T1000 (cell line): Measurements from ENCODE around the gene NOSIP.

Experiments used
- DNase-seq: peaks from one replicate; lab custom pipeline; 2025; ENCODE audit warnings: mixed read lengths; lab: John Stamatoyannopoulos, UW

Gene NOSIP

DNA sequence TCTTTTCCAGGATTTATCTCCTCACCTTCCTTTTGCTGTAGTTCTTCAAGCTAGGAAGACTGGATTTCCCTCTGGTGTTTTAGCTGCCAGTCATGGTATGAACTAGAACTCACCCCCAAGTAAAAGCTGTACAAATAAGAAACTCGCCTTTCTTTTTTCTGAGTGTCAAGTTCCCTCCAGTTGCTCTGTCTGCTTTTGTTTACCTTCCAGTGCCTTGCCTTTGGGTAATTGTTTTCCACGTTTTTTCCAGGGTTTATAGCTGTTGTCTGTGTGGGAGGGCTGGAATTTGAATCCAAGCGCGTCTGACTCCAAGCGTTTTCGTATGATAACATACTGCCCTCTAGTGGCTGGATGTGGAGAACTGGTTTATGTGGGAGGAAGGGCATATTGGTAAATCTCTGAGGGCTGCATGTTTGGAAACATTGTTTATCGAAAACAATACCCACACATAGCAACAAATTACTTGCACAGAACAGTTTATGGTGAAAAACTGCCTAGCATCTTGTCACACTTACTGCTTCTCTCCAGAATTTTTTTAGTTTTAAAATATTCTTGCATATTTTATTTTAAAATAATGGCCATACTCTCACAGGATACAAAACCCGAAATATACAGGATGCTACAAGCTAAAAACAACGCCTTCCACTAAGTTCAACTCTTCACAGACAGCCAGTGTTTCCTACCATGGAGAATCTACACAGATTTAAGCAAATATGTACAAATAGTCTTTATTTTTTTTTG, 33.4 kb downstream of the NOSIP start:
- DNase-seq: peak; percentile 47

DNA sequence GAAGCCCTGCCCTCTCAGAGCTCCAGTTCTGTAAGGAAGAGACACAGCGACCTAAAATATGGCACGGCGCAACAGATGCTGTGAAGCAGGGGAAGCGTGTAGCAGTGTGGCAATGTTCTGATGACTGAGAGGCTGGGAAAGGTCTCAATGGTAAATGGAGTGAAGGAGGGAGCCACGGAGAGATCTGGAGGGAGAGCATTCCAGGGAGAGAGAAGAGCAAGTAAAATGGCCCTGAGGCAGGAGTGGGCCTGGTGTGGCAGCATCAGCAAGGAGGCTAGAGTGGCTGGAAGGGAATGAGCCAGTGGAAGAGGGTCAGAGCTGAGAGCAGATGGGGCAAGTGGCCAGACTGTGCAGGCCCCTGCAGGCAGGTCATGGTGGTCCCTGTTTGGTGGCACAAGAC, 36.2 kb downstream of the NOSIP start:
- no peak for DNase-seq

DNA sequence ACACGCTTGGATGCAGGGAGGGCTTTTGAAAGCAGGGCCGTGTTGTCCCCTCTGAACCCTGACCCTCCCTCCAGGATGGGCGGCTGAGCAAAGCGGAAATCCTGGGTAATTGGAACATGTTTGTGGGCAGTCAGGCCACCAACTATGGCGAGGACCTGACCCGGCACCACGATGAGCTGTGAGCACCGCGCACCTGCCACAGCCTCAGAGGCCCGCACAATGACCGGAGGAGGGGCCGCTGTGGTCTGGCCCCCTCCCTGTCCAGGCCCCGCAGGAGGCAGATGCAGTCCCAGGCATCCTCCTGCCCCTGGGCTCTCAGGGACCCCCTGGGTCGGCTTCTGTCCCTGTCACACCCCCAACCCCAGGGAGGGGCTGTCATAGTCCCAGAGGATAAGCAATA, 37.3 kb downstream of the NOSIP start:
- DNase-seq: no peak

DNA sequence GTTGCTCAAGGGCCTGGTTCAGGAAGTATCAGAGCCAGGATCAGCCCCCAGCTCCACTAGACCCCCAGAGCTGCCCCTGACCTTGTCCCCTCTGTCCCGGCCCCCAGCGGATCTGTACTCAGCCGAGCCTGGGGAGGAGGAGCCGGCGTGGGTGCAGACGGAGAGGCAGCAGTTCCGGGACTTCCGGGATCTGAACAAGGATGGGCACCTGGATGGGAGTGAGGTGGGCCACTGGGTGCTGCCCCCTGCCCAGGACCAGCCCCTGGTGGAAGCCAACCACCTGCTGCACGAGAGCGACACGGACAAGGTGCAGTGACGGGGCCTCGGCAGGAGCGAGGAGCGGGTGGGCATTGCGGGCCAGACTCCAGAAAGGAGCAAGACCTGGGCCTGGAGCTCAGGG, 37.9 kb downstream of the NOSIP start:
- DNase-seq: no peak

DNA sequence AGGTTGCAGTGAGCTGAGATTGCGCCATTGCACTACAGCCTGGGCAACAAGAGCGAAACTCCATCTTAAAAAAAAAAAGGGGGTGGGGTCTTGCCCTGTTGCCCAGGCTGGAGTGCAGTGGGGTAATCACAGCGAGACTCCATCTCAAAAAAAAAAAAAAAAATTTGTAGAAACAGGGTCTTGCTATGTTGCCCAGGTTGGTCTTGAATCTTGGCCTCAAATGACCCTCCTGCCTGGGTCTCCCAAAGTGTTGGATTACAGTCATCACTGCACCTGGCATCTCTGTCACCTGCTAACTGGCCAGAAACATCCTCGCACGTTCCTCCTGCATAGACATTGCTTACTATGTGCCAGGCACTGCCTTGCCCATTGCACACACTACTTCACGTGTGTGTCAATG, 38.4 kb downstream of the NOSIP start:
- no peak for DNase-seq

DNA sequence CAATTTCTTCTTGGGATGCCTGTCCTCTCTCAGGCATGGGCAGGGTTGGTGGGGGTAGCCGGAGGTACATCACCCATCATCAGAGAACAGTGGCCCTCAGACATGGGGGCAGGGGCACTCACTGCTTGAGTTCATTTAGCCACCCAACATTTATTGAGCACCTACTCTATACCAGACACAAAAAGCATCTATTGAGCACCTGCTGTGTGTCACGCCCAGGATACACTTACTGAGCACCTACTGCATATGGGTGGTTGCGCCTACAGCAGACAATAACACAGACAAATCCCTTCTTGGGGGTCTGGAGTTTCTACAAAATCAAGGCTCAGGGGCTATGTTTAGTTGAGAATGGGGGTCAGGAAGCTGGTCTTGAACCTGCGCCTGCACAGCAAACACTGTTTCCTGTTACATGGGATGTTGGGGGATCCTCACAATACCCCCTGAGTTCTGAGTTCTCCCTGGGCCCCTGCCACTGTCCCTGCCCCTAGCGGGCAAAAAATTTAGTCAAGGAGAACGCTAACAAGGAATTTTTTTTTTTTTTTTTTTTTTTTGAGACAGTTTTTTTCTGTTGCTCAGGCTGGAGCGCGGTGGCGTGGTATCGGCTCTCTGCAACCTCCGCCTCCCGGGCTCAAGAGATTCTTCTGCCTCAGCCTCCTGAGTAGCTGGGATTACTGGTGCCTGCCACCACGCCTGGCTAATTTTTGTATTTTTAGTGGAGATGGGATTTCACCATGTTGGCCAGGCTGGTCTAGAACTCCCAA, 41.0 kb downstream of the NOSIP start:
- DNase-seq: no peak

DNA sequence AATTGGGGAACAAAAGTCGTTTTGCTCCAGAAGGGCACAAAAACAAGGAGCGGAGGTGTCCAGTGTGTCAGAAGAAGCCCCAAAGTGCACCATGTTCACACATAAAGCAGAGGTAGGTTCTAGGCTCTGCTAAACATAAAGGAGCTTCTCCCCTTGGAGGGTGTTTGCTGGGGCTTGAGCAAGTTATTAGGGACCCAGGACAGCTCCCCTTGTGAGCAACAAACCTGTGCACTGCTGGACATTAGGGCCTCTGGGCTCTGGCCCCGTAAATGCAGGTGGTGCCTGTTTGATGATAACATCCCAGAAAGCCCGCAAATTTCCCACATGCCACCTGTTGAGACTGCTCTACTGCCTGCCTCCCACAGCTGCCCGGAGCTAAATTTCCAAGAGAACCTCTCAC, 41.7 kb downstream of the NOSIP start:
- DNase-seq: no peak

DNA sequence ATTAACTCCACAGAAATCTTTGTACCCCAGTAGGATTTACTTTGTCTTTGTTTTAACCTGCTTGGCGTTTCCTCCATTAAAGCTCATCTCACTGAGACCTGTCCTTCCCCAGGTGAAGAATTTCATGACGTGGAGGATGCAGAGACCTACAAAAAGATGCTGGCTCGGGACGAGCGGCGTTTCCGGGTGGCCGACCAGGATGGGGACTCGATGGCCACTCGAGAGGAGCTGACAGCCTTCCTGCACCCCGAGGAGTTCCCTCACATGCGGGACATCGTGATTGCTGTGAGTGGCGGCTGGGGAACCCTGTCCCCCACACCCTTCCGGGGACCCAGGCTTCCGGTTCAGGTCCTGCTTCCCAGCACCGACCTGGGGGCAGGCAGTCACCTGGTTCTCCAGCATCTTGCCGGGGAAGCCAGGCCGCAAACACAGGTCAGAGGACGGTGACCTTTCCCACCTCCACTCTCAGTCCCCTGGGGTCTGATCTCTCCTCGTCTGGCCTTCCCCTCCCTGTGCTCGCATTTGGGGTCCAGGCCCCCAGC, 43.4 kb downstream of the NOSIP start:
- no peak for DNase-seq

DNA sequence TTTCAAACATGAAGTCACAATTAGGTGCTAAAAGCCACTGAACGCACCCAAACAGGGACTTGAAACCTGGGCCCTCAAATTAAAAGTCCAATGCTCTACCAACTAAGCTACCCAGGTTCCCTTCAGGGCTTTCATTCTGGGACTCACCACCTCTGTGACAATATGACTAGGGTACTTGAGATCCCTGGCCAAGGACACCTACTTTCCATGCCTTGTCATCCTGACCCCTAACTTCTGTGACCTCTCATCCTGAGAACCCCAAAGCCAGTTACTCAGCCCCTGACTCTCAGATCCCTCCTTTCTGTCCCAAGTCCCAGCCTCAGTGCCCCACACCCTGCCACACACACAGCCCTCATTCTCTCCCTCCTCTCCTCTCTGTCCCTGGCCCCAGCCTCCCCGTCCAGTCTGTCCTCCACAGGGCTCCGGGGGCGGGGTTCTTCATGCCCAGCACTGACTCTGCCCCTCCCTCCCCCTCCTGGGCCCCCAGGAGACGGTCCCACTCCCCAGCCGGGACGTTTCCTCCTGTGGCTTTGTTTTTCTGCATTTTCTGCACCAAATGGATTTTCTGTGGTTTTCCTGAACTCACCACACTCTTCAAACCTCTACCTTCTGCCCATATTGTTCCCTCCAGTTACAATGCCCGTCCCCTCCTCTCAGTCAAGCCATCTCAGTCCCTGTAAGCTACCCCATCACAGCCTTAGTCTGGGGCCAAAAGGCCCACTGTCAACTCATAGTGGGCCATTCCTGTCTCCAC, 45.5 kb downstream of the NOSIP start:
- no peak for DNase-seq

DNA sequence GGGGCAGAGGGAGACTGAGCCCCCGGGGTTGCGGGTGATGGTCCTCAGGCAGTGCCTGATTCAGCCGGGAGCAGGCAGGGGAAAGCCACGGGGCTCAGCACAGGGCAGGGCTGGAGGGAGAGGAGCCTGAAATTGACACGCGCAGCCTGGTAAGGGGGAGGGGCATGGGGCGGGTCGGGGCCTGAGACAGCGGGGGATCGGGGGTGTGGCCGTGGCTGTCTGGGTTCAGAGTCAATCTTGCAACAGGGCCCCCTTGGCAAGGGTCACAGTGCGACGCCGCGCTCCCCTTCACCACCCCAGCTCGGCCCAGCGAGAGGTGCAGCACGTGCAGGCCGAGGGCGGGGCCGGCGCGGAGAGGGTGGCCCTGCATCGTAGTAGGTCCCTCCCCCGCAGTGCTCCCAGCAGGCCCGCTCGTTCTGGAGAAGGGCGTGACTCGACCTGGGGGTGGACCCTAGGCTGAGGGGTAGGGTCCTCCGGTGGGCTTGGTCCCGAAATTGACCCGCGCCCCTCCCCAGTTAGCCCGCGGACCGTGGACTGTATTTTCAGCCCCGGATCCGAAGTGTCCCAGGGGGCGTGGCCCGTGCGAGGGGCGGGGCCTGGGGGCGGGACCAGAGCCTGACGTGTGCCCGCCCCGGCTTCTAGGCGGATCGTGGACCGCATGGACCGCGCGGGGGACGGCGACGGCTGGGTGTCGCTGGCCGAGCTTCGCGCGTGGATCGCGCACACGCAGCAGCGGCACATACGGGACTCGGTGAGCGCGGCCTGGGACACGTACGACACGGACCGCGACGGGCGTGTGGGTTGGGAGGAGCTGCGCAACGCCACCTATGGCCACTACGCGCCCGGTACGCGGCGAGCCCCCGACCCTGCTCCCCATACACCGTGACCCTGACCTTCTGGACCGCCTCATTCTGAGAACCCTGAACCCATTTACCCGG, 46.5 kb downstream of the NOSIP start:
- DNase-seq: peak; percentile 58

DNA sequence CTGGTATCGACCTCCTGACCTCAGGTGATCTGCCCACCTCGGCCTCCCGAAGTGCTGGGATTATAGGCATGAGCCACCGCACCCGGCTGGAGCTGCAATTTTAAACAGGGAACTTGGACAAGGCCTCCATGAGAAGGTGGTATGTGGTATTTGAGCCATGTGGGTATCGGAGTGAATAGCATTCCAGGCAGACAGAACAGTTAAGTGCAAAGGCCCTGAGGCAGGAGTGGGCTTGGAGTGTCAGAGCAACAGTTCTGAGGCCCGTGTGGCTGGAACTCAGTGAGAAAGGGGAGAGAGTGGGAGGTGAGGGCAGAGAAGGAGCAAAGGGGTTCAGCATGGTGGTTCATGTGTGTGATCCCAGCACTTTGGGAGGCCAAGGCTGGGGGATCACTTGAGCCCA, 49.6 kb downstream of the NOSIP start:
- DNase-seq: no peak

DNA sequence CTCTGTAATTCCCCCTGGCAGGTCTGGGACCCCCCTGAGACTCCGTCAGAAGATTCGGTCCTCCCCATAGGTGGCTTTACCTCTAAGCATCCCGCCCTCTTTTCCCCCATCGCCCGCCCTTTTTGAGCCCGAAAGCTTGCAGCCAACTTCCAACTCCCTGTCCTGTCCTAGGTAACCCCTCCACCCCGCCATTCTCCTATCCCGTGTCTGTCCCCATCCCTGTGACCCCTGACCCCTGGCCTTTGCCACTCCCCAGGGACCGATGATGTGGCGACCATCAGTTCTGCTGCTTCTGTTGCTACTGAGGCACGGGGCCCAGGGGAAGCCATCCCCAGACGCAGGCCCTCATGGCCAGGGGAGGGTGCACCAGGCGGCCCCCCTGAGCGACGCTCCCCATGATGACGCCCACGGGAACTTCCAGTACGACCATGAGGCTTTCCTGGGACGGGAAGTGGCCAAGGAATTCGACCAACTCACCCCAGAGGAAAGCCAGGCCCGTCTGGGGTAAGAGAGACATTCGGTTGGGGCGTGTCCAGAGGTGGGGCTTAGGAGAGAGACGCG, 52.1 kb downstream of the NOSIP start:
- DNase-seq: peak; percentile 44

DNA sequence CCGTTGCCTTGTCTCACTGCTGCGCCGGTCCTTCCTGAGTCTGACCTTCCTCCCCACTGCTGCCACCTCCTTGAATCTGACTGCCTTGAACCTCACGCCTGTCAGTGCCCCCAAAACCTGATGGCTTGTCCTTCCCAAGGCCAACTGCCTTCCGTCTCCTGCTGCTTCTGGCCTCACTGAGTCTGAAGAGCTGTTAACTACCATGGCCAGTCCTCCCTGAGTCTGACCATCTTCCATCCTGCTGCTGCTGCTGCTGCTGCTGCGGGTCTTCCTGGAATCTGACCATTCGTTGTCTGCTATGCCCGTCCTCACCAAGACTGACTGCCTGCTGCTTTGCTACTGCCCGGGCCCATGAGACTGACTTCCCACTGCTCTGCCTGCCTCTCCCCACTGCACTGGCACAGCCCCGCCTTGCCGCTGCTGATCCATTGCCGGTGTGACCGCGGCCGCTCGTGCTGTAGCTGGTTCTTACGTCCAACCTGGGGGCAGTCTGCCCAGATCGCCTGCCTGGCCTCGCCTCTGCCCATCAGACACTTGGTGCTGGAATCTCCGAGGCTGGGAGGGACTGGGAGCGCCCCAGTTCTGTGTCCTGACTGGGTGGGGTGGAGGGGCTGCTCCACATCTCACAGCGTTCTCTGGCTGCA, 55.4 kb downstream of the NOSIP start:
- no peak for DNase-seq

DNA sequence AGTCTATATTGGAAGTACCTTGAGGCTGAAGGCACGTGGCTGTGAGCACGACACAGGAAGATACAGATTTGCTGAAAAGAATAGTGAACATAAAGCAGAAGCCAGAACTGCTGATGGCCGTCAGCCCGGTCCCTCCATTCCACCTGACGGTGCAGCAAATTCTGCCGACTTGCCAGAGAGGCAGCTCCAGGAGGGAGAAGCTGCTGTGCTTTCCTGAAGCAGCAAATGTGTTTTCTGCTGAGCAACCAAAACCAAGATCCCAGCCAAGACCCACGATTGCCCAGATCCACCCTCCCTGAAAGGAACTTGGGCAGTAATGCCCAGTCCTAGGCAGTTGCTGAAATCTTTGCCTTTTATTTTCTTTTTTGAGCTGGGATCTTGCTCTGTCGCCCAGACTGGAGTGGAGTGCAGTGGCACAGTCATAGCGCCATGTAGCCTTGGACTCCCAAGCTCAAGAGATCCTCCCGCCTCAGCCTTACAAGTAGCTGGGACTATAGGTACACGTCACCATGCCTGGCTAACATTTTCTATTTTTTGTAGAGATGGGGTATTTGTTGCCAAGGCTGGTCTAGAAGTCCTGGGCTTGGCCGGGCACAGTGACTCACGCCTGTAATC, 59.5 kb downstream of the NOSIP start:
- no peak for DNase-seq

DNA sequence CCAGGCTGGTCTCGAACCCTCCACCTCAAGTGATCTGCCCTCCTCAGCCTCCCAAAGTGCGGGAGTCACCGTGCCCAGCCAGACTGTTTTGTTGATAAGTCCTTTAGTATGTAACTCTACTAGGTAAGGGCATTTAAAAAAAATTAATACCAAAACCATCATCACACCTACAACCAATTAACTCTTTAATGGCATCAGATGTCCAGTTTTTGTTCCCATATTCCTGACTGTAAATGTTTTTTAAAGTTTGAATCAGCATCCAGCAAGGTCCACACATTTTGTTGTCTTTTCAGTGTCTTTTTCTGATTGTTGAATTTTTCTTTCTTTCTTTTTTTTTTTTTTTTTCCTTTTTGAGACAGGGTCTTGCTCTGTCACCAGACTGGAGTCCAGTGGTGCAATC, 62.3 kb downstream of the NOSIP start:
- no peak for DNase-seq

DNA sequence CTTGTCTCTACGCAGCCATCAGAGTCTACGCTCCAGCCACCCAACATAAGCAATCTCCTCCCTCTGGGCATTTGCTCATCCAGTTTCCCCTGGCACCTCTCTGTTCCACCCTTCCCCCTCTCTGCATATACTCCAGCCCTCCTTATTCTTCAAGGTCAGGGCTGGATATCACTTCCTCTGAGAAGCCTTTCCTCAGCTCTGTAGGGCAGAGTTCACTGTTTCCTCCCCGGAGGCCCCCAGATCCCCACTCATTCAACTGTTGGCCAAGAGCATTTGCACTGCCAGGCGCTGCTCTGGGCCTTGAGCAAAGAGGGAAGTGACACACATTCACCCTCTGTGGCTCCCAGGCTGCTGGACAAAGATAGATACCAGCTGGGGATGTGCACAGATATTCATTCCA, 64.6 kb downstream of the NOSIP start:
- DNase-seq: no peak

DNA sequence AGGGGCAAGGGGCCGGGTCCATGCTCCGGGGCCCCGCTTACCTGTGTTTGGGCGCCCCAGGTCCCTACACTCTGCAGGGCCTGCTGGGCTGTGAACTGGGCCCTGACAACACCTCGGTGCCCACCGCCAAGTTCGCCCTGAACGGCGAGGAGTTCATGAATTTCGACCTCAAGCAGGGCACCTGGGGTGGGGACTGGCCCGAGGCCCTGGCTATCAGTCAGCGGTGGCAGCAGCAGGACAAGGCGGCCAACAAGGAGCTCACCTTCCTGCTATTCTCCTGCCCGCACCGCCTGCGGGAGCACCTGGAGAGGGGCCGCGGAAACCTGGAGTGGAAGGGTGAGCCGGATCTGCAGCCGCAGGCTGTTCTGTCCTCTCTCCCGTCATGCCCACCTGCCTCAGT, 66.2 kb downstream of the NOSIP start:
- no peak for DNase-seq

DNA sequence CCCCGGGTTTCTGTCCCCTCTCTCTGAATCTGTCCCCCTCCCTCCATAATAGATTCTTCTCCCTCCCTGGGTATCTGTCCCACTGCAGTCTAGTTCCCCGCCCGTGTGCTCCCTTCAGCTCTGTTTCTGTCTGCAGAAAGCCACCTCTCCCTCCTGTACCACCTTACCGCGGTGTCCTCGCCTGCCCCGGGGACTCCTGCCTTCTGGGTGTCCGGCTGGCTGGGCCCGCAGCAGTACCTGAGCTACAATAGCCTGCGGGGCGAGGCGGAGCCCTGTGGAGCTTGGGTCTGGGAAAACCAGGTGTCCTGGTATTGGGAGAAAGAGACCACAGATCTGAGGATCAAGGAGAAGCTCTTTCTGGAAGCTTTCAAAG, 66.6 kb downstream of the NOSIP start:
- DNase-seq: no peak

DNA sequence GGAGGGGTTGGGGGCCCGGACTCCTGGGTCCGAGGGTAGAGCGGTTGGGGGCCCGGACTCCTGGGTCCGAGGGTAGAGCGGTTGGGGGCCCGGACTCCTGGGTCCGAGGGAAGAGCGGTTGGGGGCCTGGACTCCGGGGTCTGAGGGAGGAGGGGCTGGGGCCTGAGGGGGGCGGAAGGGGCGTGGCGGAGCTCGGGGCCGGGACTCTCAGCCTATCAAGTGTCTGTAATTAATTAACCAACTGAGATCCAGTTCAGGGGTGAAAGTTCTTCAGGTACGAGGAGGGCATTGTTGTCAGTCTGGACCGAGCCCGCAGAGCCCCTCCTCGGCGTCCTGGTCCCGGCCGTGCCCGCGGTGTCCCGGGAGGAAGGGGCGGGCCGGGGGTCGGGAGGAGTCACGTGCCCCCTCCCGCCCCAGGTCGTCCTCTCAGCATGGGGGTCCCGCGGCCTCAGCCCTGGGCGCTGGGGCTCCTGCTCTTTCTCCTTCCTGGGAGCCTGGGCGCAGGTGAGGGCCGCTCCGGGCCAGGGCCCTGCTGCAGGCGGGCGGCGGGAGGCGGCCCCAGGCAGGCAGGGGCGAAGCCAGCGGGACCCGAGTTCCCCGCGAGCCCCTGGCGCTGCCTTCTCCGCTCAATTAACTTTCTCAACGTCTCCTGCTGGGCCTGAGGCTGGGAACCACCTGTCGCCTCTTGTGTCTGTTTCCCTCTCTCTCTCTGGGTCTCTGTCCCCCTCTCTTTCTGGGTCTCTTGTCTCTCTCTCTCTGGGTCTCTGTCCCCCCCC, 67.2 kb downstream of the NOSIP start:
- DNase-seq: no peak
